ENCODE measurements around the gene FAM234A.
"Not testable (repeated sequence)": the region's sequence is repeated elsewhere in the genome, so short reads cannot be mapped to it uniquely, and the experiment has no call there.

FAM234A gene, protein sequence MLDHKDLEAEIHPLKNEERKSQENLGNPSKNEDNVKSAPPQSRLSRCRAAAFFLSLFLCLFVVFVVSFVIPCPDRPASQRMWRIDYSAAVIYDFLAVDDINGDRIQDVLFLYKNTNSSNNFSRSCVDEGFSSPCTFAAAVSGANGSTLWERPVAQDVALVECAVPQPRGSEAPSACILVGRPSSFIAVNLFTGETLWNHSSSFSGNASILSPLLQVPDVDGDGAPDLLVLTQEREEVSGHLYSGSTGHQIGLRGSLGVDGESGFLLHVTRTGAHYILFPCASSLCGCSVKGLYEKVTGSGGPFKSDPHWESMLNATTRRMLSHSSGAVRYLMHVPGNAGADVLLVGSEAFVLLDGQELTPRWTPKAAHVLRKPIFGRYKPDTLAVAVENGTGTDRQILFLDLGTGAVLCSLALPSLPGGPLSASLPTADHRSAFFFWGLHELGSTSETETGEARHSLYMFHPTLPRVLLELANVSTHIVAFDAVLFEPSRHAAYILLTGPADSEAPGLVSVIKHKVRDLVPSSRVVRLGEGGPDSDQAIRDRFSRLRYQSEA

GRCh38 chr16:234468-235305, at the start of gene FAM234A:
Gene FAM234A, plus strand, starts transcription at chr16:234821. Its CDS starts 19,593 bp downstream, at chr16:254414.
- DNase-seq (ENCODE audit: low spot score), result peak; percentile 93

GRCh38 chr16:185213-185612, 49.4 kb upstream of the FAM234A start:
- no peak for DNase-seq (ENCODE audit: low spot score)

DNA sequence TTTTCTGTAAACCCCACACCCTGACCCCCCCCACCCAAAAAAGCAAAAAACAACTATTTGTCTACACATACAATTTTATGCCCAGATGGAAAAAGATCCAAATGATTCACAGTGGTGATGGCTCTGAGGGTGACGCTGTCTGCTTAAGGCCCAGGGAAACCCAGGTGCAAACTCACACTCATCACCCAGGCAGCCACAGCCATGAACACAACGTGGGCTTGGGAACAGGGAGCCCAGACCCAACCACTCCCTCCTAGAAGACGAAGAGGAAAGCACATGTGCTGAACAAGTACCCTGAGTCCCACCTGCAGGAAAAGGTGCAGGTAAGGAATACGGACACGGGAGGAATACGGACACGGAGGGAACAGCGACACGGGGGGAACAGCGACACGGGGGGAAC, 48.9 kb upstream of the FAM234A start:
- no peak for DNase-seq (ENCODE audit: low spot score)

- DNase-seq (ENCODE audit: low spot score), result no peak
These were observed 47.3 kb upstream of the FAM234A start for GRCh38 chr16:187330-187729.

DNA sequence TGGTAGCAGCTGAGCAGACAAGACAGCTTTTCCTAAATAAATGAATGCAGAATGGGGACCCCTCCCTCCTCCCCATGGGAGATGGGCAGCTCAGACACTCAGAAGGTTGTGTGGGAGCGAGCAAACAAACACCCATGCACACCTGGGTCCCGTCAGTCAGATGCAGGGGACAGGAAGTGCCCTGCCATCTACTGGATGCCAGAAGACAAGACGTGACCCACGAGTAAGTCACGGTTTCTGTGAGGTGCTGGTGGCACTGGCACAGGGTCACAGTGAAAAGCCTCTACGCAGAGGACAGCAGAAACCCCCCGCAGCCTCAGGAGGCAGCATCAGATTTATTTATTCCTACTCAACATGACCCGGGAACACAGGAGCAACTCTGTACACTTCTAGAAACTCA, 45.9 kb upstream of the FAM234A start:
- DNase-seq (ENCODE audit: low spot score), result peak; percentile 9

DNA sequence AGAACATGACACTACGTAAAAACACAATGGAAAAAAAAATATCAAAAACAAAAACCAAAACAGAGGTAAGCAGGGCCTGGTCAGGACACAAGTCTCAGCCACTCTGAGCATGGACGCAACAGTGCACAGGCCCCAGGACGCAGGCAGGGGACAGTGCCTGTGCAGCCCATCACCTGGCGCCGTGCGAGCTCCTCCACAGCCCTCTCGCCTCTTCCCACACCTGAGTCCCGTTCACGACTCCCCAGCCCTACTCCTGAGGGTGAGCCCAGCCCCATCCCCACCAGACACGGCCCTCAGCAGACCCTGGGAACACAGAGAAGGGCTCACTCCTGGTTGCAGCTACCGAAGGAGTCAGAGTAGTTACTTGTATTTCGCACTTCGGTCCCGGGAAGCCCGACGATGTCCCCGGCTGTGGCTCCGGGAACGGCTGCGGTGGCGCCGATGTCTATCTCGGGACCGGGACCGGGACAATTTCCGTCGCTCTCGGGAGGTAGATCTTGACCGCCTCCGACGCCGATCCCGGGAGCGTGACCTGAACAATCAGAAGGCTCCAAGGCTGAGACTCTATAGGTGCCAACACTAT, 44.9 kb upstream of the FAM234A start:
- DNase-seq (ENCODE audit: low spot score), result no peak

- DNase-seq (ENCODE audit: low spot score), result no peak
These were observed 42.8 kb upstream of the FAM234A start for GRCh38 chr16:191831-192230.

- no peak for DNase-seq (ENCODE audit: low spot score)
These were observed 41.9 kb upstream of the FAM234A start for GRCh38 chr16:192686-193085.

DNA sequence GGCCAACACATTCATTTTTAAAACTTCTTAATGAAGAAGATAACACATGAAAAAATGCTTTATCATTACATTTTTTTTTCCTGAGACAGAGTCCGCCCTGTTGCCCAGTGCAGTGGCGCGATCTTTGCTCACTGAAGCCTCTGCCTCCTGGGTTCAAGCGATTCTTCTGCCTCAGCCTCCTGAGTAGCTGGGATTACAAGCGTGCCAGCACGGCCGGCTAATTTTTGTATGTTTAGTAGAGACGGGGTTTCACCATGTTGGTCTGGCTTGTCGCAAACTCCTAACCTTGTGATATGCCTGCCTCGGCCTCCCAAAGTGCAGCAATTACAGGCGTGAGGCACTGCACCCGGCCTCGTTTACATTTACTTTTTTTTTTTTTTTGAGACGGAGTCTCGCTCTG, 41.2 kb upstream of the FAM234A start:
- DNase-seq (ENCODE audit: low spot score), result no peak

DNA sequence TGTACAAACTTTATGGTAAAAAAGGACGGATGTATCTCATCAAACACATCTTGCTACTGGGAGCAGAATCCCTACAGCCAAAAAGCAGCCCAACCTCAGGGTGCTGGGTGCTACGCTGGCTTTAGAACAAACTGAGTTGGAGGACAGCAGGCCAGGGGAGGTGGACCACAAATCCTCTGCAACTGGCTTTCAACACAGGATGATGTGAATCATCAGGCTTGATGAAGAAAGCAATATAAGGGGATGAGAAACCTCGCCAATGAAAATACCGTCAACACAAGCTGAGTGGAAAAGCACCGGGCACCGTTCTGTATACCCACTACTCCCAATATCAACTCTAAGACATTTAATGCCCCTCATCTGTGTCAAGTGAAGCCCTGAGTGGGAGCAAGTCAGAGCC, 40.1 kb upstream of the FAM234A start:
- no peak for DNase-seq (ENCODE audit: low spot score)

DNA sequence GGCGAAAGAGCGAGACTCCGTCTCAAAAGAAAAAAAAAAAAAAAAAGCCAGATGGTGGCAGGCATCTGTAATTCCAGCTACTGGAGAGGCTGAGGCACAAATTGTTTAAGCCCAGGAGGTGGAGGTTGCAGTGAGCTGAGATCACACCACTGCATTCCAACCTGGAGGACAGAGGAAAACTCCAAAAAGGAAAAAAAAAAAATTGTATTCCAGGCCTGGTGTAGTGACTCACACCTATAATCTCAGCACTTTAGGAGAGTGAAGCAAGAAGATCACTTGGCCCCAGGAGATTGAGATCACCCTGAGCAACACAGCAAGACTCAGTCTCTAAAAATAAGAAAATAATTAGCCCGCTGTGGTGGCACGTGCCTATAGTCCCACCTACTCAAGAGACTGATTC, 34.2 kb upstream of the FAM234A start:
- DNase-seq (ENCODE audit: low spot score), result peak; percentile 76

GRCh38 chr16:203246-203645, 31.4 kb upstream of the FAM234A start:
- no peak for DNase-seq (ENCODE audit: low spot score)

- not testable (repeated sequence) for DNase-seq (ENCODE audit: low spot score)
These were observed 30.6 kb upstream of the FAM234A start for GRCh38 chr16:204046-204445.

DNA sequence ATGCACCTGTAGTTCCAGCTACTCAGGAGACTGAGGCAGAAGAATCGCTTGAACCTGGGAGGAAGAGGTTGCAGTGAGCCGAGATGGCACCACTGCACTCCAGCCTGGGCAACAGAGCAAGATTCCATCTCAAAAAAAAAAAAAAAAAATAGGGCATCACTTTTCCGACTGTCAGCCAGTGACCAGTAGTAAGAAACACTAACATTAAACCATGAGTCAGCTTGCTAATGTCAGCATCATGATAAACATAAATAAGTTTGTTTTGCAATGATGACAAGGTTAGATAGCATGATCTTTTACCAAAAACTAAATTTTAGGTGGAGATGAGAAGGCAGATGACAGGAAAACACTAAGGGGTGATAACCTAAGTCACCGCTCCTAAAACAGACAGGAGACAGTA, 25.3 kb upstream of the FAM234A start:
- not testable (repeated sequence) for DNase-seq (ENCODE audit: low spot score)

DNA sequence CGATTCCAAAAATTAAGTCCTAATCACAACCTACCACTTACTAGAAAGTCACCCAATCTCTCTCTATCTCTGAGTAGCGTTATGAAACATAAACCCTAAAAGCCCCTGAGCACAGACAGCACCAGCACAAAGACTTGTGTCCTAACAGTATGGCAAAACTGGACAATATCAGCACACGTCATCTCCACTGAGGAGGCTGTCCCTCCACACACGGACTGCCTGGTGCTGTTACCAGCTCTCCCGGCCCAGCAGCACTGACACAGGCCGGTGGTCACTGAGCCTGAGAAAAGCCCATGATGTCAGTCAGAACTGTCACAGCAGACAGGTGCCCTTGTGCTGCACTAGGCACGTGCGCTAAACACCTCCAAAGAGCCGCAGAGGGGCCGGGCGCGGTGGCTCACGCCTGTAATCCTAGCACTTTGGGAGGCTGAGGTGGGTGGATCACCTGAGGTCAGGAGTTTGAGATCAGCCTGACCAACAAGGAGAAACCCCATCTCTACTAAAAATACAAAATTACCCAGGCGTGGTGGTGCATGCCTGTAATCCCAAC, 22.9 kb upstream of the FAM234A start:
- not testable (repeated sequence) for DNase-seq (ENCODE audit: low spot score)

DNA sequence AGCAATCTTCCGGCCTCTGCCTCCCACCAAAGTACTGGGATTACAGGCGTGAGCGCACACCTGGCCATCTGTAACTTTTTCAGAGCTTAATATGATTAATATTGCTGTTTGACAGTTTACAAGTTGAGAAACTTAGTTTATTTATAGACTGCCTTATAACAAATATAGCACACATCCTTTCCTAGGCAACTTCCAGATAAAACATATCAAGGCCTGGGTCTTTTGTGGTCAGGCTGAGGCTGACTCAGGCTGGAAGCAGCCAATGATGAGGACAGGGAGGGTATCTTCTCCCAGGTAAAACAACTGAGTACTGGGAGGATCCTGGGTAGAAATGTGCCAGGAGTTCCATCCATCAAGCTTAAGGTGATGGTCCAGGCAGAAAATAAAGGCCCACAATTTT, 21.6 kb upstream of the FAM234A start:
- DNase-seq (ENCODE audit: low spot score), result peak; percentile 33

DNA sequence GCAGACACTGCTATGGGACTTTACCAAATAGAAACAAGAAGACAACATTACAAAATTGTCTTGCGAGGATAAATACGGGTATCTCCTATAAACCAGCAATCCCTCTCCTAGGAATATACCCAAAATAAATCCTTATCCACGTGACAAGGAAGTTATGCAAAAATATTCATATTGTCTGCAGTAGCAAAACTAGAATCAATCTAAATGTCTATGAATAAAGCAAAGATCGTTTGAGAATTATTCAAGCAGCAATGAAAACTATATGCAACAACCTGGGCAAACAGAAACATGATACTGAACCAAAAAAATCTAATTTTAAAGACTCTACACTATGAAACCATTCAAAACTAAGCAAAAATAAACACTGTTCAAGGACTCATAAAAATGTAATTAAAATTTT, 14.6 kb upstream of the FAM234A start:
- no peak for DNase-seq (ENCODE audit: low spot score)

GRCh38 chr16:228151-228851, 6.3 kb upstream of the FAM234A start:
- DNase-seq (ENCODE audit: low spot score), result peak; percentile 33

DNA sequence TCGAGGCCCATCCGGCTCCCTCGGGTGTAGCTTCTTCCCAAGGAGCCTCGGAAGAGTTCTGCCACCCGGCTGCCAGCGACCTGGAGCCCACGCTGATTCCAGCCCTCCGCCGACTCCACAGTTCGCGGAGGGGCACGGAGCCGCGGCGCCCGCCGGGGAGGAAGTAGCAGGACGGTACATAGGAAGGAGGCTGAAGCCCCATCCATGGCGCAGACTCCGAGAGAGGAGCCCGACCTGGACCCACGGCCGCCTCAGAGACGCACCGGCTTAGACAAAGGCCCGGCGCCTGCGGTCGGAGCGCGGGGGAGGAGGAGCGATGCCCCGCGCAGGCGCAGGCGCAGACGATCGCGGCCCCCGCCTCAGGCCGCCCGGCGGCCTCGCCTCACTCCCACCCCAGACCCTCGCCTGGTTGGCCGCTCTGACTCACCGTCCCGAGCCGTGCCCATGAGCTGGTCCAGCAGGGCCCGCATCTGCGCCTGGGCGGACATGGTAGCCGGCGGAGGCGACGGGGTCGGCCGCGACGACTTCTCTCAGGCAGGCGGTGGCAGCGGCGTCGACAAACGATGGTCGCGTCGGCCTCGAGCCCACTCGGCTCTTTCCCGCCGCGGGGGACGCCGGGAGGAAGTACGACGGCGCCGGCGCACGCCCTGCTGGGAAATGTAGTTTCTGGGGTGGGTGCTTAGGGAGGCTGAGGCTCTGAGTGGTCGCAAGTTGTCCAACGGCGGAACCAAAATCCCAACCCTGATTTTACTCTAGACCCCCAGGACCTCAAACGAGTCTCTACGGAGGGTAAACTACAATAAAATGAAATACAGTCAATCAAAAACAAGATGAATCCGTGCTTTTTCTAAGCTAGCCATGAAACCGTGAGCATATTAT, 5.5 kb upstream of the FAM234A start, which contains the start of gene LUC7L:
Gene LUC7L, minus strand, starts transcription at position 598 of the 879 bp plus-strand sequence. Its CDS starts 110 bp downstream, at position 488.
- DNase-seq (ENCODE audit: low spot score), result peak; percentile 86

DNA sequence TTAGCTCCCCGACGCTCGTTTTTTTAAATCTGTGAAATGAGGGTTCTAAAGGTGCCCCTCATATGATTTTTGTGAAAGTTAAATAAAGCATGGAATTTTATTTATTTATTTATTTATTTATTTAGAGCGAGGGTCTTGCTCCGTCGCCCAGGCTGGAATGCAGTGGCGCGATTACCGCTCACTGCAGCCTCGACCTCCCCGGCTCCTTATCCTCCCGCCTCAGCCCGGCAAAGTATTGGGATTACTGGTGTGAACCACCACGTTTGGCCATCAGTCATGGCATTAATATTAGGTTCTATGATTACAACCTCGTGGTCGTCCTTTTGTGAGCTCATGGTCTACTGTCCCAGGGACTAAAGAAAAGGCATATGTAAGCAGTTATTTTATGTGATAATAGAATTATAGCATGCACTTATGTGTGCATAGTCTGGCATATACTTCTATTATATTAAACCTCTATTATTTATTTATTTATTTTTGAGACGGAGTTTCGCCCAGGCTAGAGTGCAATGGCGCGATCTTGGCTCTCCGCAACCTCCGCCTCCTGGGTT, 4.8 kb upstream of the FAM234A start:
- no peak for DNase-seq (ENCODE audit: low spot score)
